AG04450 (cell line): Measurements from ENCODE around the gene JAGN1. TPM values are rescaled to one million over a fixed set of nuclear protein-coding genes. Genes with fewer than 3 reads are reported as not detected.
"Not testable (repeated sequence)": the region's sequence is repeated elsewhere in the genome, so short reads cannot be mapped to it uniquely, and the experiment has no call there.

Source experiments
- CTCF ChIA-PET: fragments of 300-600, 350-600 bp; formaldehyde crosslinking; extraction: SDS; loops from one replicate; lab custom pipeline; 2022; ENCODE audit warnings: antibody characterized with exemption, inconsistent platforms; lab: Charles Lee
- POLR2A ChIA-PET: fragments of 350-600 bp; formaldehyde crosslinking; extraction: SDS; loops from one replicate; lab custom pipeline; 2021; ENCODE audit warnings: antibody characterized with exemption, inconsistent platforms; lab: Yijun Ruan, JAX
- DNase-seq: peaks from one replicate; pipeline ENCODE4 v3.0.0-alpha.2; 2011; ENCODE audit warnings: low read depth, low spot score
- H3K27ac ChIP-seq: one replicate; pipeline ENCODE4 v1.5.1; 2012; ENCODE audit warnings: low read depth, low read length, control low read depth
- H3K27me3 ChIP-seq: one replicate; pipeline ENCODE4 v1.6.0; 2012; ENCODE audit warnings: low read length; ENCODE audit not compliant: control insufficient read depth, insufficient read depth
- H3K4me3 ChIP-seq: 2 replicates; pipeline ENCODE4 v1.5.1; 2011; ENCODE audit warnings: mild to moderate bottlenecking, low read depth, low read length, control low read depth
- H3K9me3 ChIP-seq: 2 replicates; pipeline ENCODE4 v1.5.1; 2012; ENCODE audit warnings: low read length; ENCODE audit not compliant: control insufficient read depth, insufficient read depth
- CTCF ChIP-seq: IDR thresholded peaks from 2 replicates; pipeline ENCODE4 v1.5.1; 2011; ENCODE audit warnings: low read depth, low read length, control low read depth, inconsistent platforms
- polyA plus RNA-seq: library from polyadenylated mRNA; depleted of rRNA; stranded (reverse); fragments of >200 nt; gene quantifications from 2 replicates; pipeline ENCODE4 v1.2.3, GENCODE V29; 2011

The JAGN1 gene
- polyA plus RNA-seq, 1 experiment: 44.4 TPM

GRCh38 chr3:9935966-9936510, 45.6 kb downstream of the JAGN1 start:
- H3K4me3 ChIP-seq: no peak overlapping the region
- H3K9me3 ChIP-seq: no peaks in the 10 kb centered on the region; the same call in 1 of the 2 replicates
- no peaks in the 10 kb centered on the region for H3K27me3 ChIP-seq
- ChIA-PET CTCF (interaction anchor here (5.4 kb wide), 1 partner anchor 11 kb away, joined by 43 read pairs; no protein-coding TSS in a partner anchor), POLR2A (no interaction called here)
- DNase-seq: no peak
- H3K27ac ChIP-seq: no peak overlapping the region
- TF ChIP-seq CTCF: no peak

GRCh38 chr3:9937486-9938238, 47.3 kb downstream of the JAGN1 start:
- CTCF ChIA-PET: no interaction called here
- Histone ChIP-seq H3K27me3 (no peaks in the 10 kb centered on the region), H3K9me3 (no peaks in the 10 kb centered on the region; the same call in 1 of the 2 replicates), H3K4me3 (no peak overlapping the region), H3K27ac (no peak overlapping the region)
- POLR2A ChIA-PET: no interaction called here
- no peak for DNase-seq
- TF ChIP-seq CTCF: no peak

GRCh38 chr3:9938966-9939365, 48.6 kb downstream of the JAGN1 start:
- CTCF ChIA-PET: interaction anchor here (0.6 kb wide), 1 partner anchor 45 kb away, joined by 3 read pairs; no protein-coding TSS in a partner anchor

GRCh38 chr3:9939906-9940305, 49.5 kb downstream of the JAGN1 start:
- DNase-seq, H3K4me3 ChIP-seq, H3K9me3 ChIP-seq, CTCF ChIA-PET, POLR2A ChIA-PET, H3K27ac ChIP-seq, H3K27me3 ChIP-seq: not testable (repeated sequence)

More at GRCh38 chr3:9938966-9939365, 48.6 kb downstream of the JAGN1 start:
- POLR2A ChIA-PET: no interaction called here
- TF ChIP-seq CTCF: no peak
- no peaks in the 10 kb centered on the region for H3K9me3 ChIP-seq
- no peaks in the 10 kb centered on the region for H3K27me3 ChIP-seq
- H3K4me3 ChIP-seq: no peak overlapping the region
- H3K27ac ChIP-seq: no peak overlapping the region
- no peak for DNase-seq

- ChIA-PET POLR2A (no interaction called here), CTCF (no interaction called here)
- DNase-seq: no peak
- TF ChIP-seq CTCF: no peak
- H3K9me3 ChIP-seq: no peaks in the 10 kb centered on the region
- no peak overlapping the region for H3K27ac ChIP-seq
- no peak overlapping the region for H3K4me3 ChIP-seq
- no peaks in the 10 kb centered on the region for H3K27me3 ChIP-seq
These were observed 50.3 kb downstream of the JAGN1 start for GRCh38 chr3:9940746-9941145.
